H1 (cell line): ENCODE data around the gene CASQ1. TPM values are rescaled to one million over a fixed set of nuclear protein-coding genes. Genes with fewer than 3 reads are reported as not detected.

Experiments
- CTCF ChIA-PET: fragments of 300-600 bp; sonication (Branson Sonifier 250); formaldehyde crosslinking; loops from one replicate; lab custom pipeline; 2021; ENCODE audit not compliant: partially characterized antibody; lab: Charles Lee
- POLR2A ChIA-PET: fragments of 300-600 bp; sonication (Branson Sonifier 250); formaldehyde crosslinking; loops from one replicate; lab custom pipeline; 2021; ENCODE audit warnings: inconsistent platforms; ENCODE audit not compliant: partially characterized antibody; lab: Charles Lee
- DNase-seq, 2 experiments: peaks; one replicate each; pipeline versions ENCODE4 v3.0.0 to v3.0.0-alpha.2; 2010 to 2022; ENCODE audit warnings: low spot score in 2 of 2, low read depth in 1 of 2, mixed read lengths in 1 of 2
- FAIRE-seq: peaks from 2 replicates; lab custom pipeline; 2011; peaks lifted over from hg19 to GRCh38; lab: Jason Lieb, UNC
- H2AFZ ChIP-seq: 2 replicates; pipeline ENCODE4 v1.8.1; 2012; ENCODE audit warnings: low read length, inconsistent platforms
- H2AK5ac ChIP-seq: 2 replicates; pipeline ENCODE4 v1.6.1; 2013; ENCODE audit warnings: low read depth, low read length
- H2BK120ac ChIP-seq: replicated peaks from 2 replicates; pipeline ENCODE3; 2013; ENCODE audit warnings: low read depth, low read length, inconsistent platforms
- H2BK12ac ChIP-seq: 2 replicates; pipeline ENCODE4 v1.6.1; 2013; ENCODE audit warnings: low read depth, low read length
- H2BK15ac ChIP-seq: 2 replicates; pipeline ENCODE4 v1.6.1; 2013; ENCODE audit warnings: low read length
- H2BK20ac ChIP-seq: 2 replicates; pipeline ENCODE4 v1.6.1; 2013; ENCODE audit warnings: low read length
- H2BK5ac ChIP-seq: 2 replicates; pipeline ENCODE4 v1.6.1; 2013; ENCODE audit warnings: low read depth, low read length
- H3K14ac ChIP-seq: 2 replicates; pipeline ENCODE4 v1.6.1; 2013; ENCODE audit warnings: inconsistent platforms; ENCODE audit not compliant: insufficient read length
- H3K18ac ChIP-seq: 2 replicates; pipeline ENCODE4 v1.6.1; 2013; ENCODE audit warnings: low read length; ENCODE audit errors: extremely low read depth
- H3K23ac ChIP-seq: 2 replicates; pipeline ENCODE4 v1.6.1; 2013; ENCODE audit warnings: inconsistent platforms; ENCODE audit not compliant: insufficient read length
- H3K23me2 ChIP-seq: 2 replicates; pipeline ENCODE4 v1.6.1; 2013; ENCODE audit warnings: low read depth, low read length
- H3K27ac ChIP-seq: 2 replicates; pipeline ENCODE4 v1.6.1; 2011; ENCODE audit warnings: low read depth, low read length, inconsistent platforms
- H3K27me3 ChIP-seq, 4 experiments: replicated peaks in 1 of 4; 1 replicate in 1 of 4; 2 replicates in 3 of 4; pipeline versions ENCODE4 v1.6.1 to v1.8.1; 2011 to 2013; ENCODE audit warnings: low read length in 3 of 4, mild to moderate bottlenecking in 3 of 4, inconsistent platforms in 2 of 4, mixed read lengths in 2 of 4, moderate library complexity in 1 of 4; ENCODE audit not compliant: control insufficient read depth in 3 of 4, insufficient read depth in 3 of 4; ENCODE audit errors: extremely low read depth in 1 of 4
- H3K36me3 ChIP-seq, 4 experiments: 2 replicates each; pipeline versions ENCODE4 v1.6.1 to v1.8.1; 2011 to 2013; ENCODE audit warnings: mild to moderate bottlenecking in 4 of 4, low read length in 3 of 4, moderate library complexity in 2 of 4, control low read depth in 1 of 4, inconsistent platforms in 1 of 4; ENCODE audit not compliant: insufficient read depth in 4 of 4, control insufficient read depth in 2 of 4
- H3K4ac ChIP-seq: replicated peaks from 2 replicates; pipeline ENCODE3; 2013; ENCODE audit warnings: low read length, low read depth, mixed read lengths, inconsistent platforms; ENCODE audit not compliant: insufficient read length
- H3K4me1 ChIP-seq, 4 experiments: replicated peaks in 1 of 4; 1 replicate in 1 of 4; 2 replicates in 3 of 4; pipeline versions ENCODE4 v1.6.1 to v1.8.1; 2011 to 2013; ENCODE audit warnings: low read length in 3 of 4, inconsistent platforms in 2 of 4, mixed read lengths in 1 of 4; ENCODE audit not compliant: insufficient read depth in 4 of 4, control insufficient read depth in 3 of 4
- H3K4me2 ChIP-seq, 2 experiments: 2 replicates each; pipeline versions ENCODE4 v1.6.1 to v1.8.1; 2011 to 2013; ENCODE audit warnings: low read depth in 2 of 2, low read length in 2 of 2, control low read depth in 1 of 2, inconsistent platforms in 1 of 2, mild to moderate bottlenecking in 1 of 2; ENCODE audit not compliant: insufficient read depth in 1 of 2
- H3K4me3 ChIP-seq, 4 experiments: fragments of 200-600, 300-600 bp in 1 of 4; sonication (generic), shearing (Covaris generic), sonication (Bioruptor Twin) in 1 of 4; 2 replicates each; pipeline versions ENCODE4 v1.5.1 to v1.8.1; 2011 to 2016; ENCODE audit warnings: low read length in 4 of 4, low read depth in 3 of 4, control low read depth in 2 of 4, inconsistent platforms in 2 of 4, mild to moderate bottlenecking in 2 of 4, mixed read lengths in 1 of 4, moderate library complexity in 1 of 4; ENCODE audit not compliant: insufficient read depth in 2 of 4; ENCODE audit errors: extremely low read depth in 1 of 4
- H3K56ac ChIP-seq: replicated peaks from 2 replicates; pipeline ENCODE3; 2013; ENCODE audit warnings: low read depth, mild to moderate bottlenecking, mixed read lengths, low read length, inconsistent platforms; ENCODE audit not compliant: insufficient read length
- H3K79me1 ChIP-seq: 2 replicates; pipeline ENCODE4 v1.6.1; 2013; ENCODE audit warnings: low read depth, low read length, control low read depth
- H3K79me2 ChIP-seq, 2 experiments: 2 replicates each; pipeline versions ENCODE4 v1.6.1 to v1.8.1; 2012 to 2013; ENCODE audit warnings: low read length in 2 of 2, mild to moderate bottlenecking in 2 of 2, inconsistent platforms in 1 of 2; ENCODE audit not compliant: insufficient read depth in 2 of 2, control insufficient read depth in 1 of 2
- H3K9ac ChIP-seq, 4 experiments: replicated peaks in 1 of 4; 1 replicate in 1 of 4; 2 replicates in 3 of 4; pipeline versions ENCODE4 v1.6.1 to v1.8.1; 2011 to 2013; ENCODE audit warnings: low read depth in 3 of 4, low read length in 3 of 4, control low read depth in 2 of 4, mild to moderate bottlenecking in 2 of 4, moderate library complexity in 2 of 4, inconsistent platforms in 1 of 4; ENCODE audit errors: extremely low read depth in 1 of 4
- H3K9me3 ChIP-seq, 2 experiments: 2 replicates each; pipeline versions ENCODE4 v1.6.1 to v1.8.1; 2012 to 2013; ENCODE audit warnings: mild to moderate bottlenecking in 2 of 2, moderate library complexity in 2 of 2, control low read depth in 1 of 2, inconsistent platforms in 1 of 2, low read depth in 1 of 2, low read length in 1 of 2, mixed read lengths in 1 of 2; ENCODE audit not compliant: insufficient read depth in 2 of 2
- H4K20me1 ChIP-seq, 2 experiments: replicated peaks in 1 of 2; 2 replicates each; pipeline versions ENCODE3 to v1.8.1; 2011 to 2013; ENCODE audit warnings: inconsistent platforms in 2 of 2, low read length in 2 of 2, mild to moderate bottlenecking in 1 of 2; ENCODE audit not compliant: insufficient read depth in 2 of 2, control insufficient read depth in 1 of 2
- H4K5ac ChIP-seq: 2 replicates; pipeline ENCODE4 v1.6.1; 2013; ENCODE audit warnings: low read length, low read depth, mixed read lengths, inconsistent platforms; ENCODE audit not compliant: insufficient read length
- H4K8ac ChIP-seq: 2 replicates; pipeline ENCODE4 v1.8.0; 2013; ENCODE audit warnings: mild to moderate bottlenecking, moderate library complexity, low read length, inconsistent platforms; ENCODE audit not compliant: insufficient read depth; ENCODE audit errors: extremely low read depth
- H4K91ac ChIP-seq: replicated peaks from 2 replicates; pipeline ENCODE3; 2013; ENCODE audit warnings: low read length, mixed read lengths, inconsistent platforms; ENCODE audit not compliant: insufficient read length
- ASH2L ChIP-seq: fragments of 200-600, 300-600 bp; sonication (generic); IDR thresholded peaks from one replicate; pipeline ENCODE4 v1.7.1; 2017; ENCODE audit warnings: low read length
- ATF3 ChIP-seq: IDR thresholded peaks from 2 replicates; pipeline ENCODE4 v1.6.1; 2011; ENCODE audit warnings: low read depth, mild to moderate bottlenecking, low read length; ENCODE audit not compliant: insufficient read depth
- BACH1 ChIP-seq: IDR thresholded peaks from 2 replicates; pipeline ENCODE4 v1.6.1; 2012; ENCODE audit warnings: low read length, improper control_type of control experiment
- CTCF ChIP-seq, 3 experiments: IDR thresholded peaks; 1 replicate in 2 of 3; 2 replicates in 1 of 3; pipeline versions ENCODE4 v1.5.1 to v1.6.1; 2011; ENCODE audit warnings: low read length in 3 of 3, mild to moderate bottlenecking in 3 of 3, inconsistent platforms in 2 of 3, low read depth in 1 of 3, moderate library complexity in 1 of 3; ENCODE audit not compliant: insufficient read depth in 1 of 3; ENCODE audit errors: control extremely low read depth in 1 of 3
- KDM1A ChIP-seq: fragments of 200-600, 300-600 bp; sonication (generic); IDR thresholded peaks from 2 replicates; pipeline ENCODE4 v1.7.1; 2016; ENCODE audit warnings: mild to moderate bottlenecking, low read length, borderline replicate concordance
- RFX5 ChIP-seq: IDR thresholded peaks from 2 replicates; pipeline ENCODE4 v1.6.1; 2011; ENCODE audit warnings: low read depth, low read length, improper control_type of control experiment, borderline replicate concordance
- SP1 ChIP-seq: IDR thresholded peaks from 2 replicates; pipeline ENCODE4 v1.6.1; 2011; ENCODE audit warnings: low read depth, low read length
- TBP ChIP-seq: IDR thresholded peaks from 2 replicates; pipeline ENCODE4 v1.6.1; 2011; ENCODE audit warnings: low read depth, low read length, improper control_type of control experiment
- USF2 ChIP-seq: IDR thresholded peaks from 2 replicates; pipeline ENCODE4 v1.6.1; 2011; ENCODE audit warnings: low read length, improper control_type of control experiment
- WGBS, 2 experiments: shearing (Covaris generic) in 1 of 2; methylation state at CpG; one replicate each; pipeline versions ENCODE4 v1.1.6 to v1.1.7; 2013 to 2015; ENCODE audit warnings: low lambda C conversion rate in 2 of 2, mixed read lengths in 2 of 2, inconsistent platforms in 1 of 2, low coverage in 1 of 2, missing lambda C conversion rate in 1 of 2; ENCODE audit not compliant: insufficient replicate concordance in 2 of 2, insufficient coverage in 1 of 2, insufficient read length in 1 of 2; ENCODE audit errors: extremely low coverage in 1 of 2, missing lambda C conversion rate in 1 of 2; 5-methylcytosine and 5-hydroxymethylcytosine counted together
- polyA plus RNA-seq, 7 experiments: library from polyadenylated mRNA; depleted of rRNA in 3 of 7; stranded (reverse) in 5 of 7; unstranded in 2 of 7; fragments of >200 nt in 5 of 7; fragments of 200-250 nt in 2 of 7; gene quantifications; 1 replicate in 5 of 7; 2 replicates in 1 of 7; 4 replicates in 1 of 7; pipeline versions ENCODE4 v1.2.1 to v1.2.3, GENCODE V29; 2011 to 2013; ENCODE audit warnings: missing spikeins in 2 of 7, mixed read lengths in 2 of 7
- total RNA-seq: library from RNA; stranded (reverse); fragmentation: NEBNext Ultra II Directional; extraction: Animal tissue kit (Norgen Biotek cat#: 25700); gene quantifications from 2 replicates; pipeline ENCODE4 v1.2.1, GENCODE V29; 2021

CASQ1 gene
- total and polyA plus RNA-seq, 2 of the 8 experiments (the other 6 are each of a cell fraction or from before 2014, with no cell fraction given): 0.80 to 1.3 TPM

- Histone ChIP-seq H3K9ac (no peak overlapping the region; a peak in 1 of 7 replicates), H3K9me3 (no peaks in the 10 kb centered on the region), H3K23ac (no peak overlapping the region), H3K56ac (no peak overlapping the region), H3K4me1 (peaks cover 17 to 32% (median 18%) of the 10 kb centered on the region in 4 experiments), H4K8ac (no peak overlapping the region), H2AFZ (no peak overlapping the region), H2AK5ac (no peak overlapping the region), H4K91ac (no peak overlapping the region), H3K79me2 (peaks cover 6 to 8% of the 10 kb centered on the region in 2 experiments; a peak in 2 of 4 replicates), H2BK5ac (no peak overlapping the region), H2BK20ac (no peak overlapping the region), H3K23me2 (peaks cover 7% of the 10 kb centered on the region), H3K18ac (no peak overlapping the region), H3K27me3 (no peaks in the 10 kb centered on the region), H3K36me3 (peaks cover 14 to 38% (median 30%) of the 10 kb centered on the region in 4 experiments), H4K5ac (no peak overlapping the region), H3K79me1 (peaks cover 11% of the 10 kb centered on the region), H2BK120ac (no peak overlapping the region), H3K4me2 (no peak overlapping the region; a peak in 1 of 4 replicates), H3K27ac (0 out of 2 replicates have a peak overlapping the region, but pooled peaks have one; percentile 27), H4K20me1 (peaks cover 2 to 21% of the 10 kb centered on the region in 2 experiments), H3K4ac (no peak overlapping the region), H3K14ac (no peak overlapping the region), H2BK12ac (no peak overlapping the region), H2BK15ac (0 out of 2 replicates have a peak overlapping the region, but pooled peaks have one; percentile 0), H3K4me3 (no peak overlapping the region)
- DNase-seq (no peak), FAIRE-seq (no peak)
- ChIA-PET CTCF (interaction anchor here (1.1 to 20.4 kb wide), 12 partner anchors 10 to 125 kb away, joined by 3 to 257 read pairs (median 7); partner anchors contain the start of gene CASQ1), POLR2A (interaction anchor here (0.6 to 11.3 kb wide), 16 partner anchors 8 to 123 kb away, joined by 3 to 107 read pairs (median 6); partner anchors contain the start of gene PEX19)
- WGBS, 2 experiments: 90% methylated on average over 5 of the region's 5 CpGs; no CpG with 5 or more reads in 1 of the 2 experiments
- no peak for TF ChIP-seq USF2
- TF ChIP-seq TBP: no peak
- TF ChIP-seq SP1: no peak
- TF ChIP-seq RFX5: no peak
- TF ChIP-seq ATF3: no peak
- TF ChIP-seq CTCF (IDR thresholded peaks at IDR 0.05; ENCODE audit: control extremely low read depth in 1 of 3, insufficient read depth in 1 of 3, low read depth in 1 of 3, low read length in 3 of 3): no peak
- no peak for TF ChIP-seq BACH1
- no peak for TF ChIP-seq ASH2L
- no peak for TF ChIP-seq KDM1A
Observed at GRCh38 chr1:160210561-160210960, 20.2 kb downstream of the CASQ1 start.
